Hepatocyte (in vitro differentiated cells): ENCODE results near the gene LIPC. TPM values are rescaled to one million over a fixed set of nuclear protein-coding genes. Genes with fewer than 3 reads are reported as not detected.

Experiments used
- DNase-seq: peaks from one replicate; pipeline ENCODE4 v3.0.0-alpha.2; 2016; ENCODE audit warnings: low spot score
- H2AFZ ChIP-seq: fragments of 200-600 bp; sonication (generic); 2 replicates; pipeline ENCODE4 v1.6.0; 2016; ENCODE audit warnings: antibody characterized with exemption, mild to moderate bottlenecking
- H3K27ac ChIP-seq: fragments of 200-600 bp; sonication (generic); 2 replicates; pipeline ENCODE4 v1.5.1; 2016; ENCODE audit warnings: mild to moderate bottlenecking
- H3K27me3 ChIP-seq: fragments of 200-600 bp; sonication (generic); 2 replicates; pipeline ENCODE4 v1.6.1; 2016
- H3K36me3 ChIP-seq: fragments of 200-600 bp; sonication (generic); replicated peaks from 2 replicates; pipeline ENCODE4 v1.5.1; 2016; ENCODE audit warnings: low read depth; ENCODE audit not compliant: insufficient read depth
- H3K4me1 ChIP-seq: fragments of 200-600 bp; sonication (generic); 2 replicates; pipeline ENCODE4 v1.5.1; 2016; ENCODE audit warnings: mild to moderate bottlenecking, moderate library complexity; ENCODE audit not compliant: insufficient read depth
- H3K4me2 ChIP-seq: fragments of 200-600 bp; sonication (generic); 2 replicates; pipeline ENCODE4 v1.6.0; 2016
- H3K4me3 ChIP-seq: fragments of 200-600 bp; sonication (generic); 2 replicates; pipeline ENCODE4 v1.5.1; 2016; ENCODE audit warnings: mild to moderate bottlenecking
- H3K79me2 ChIP-seq: fragments of 200-600 bp; sonication (generic); 2 replicates; pipeline ENCODE4 v1.6.0; 2017; ENCODE audit warnings: mild to moderate bottlenecking
- H3K9me2 ChIP-seq: fragments of 200-600 bp; sonication (generic); replicated peaks from 2 replicates; pipeline ENCODE4 v1.6.0; 2017; ENCODE audit warnings: mild to moderate bottlenecking; ENCODE audit not compliant: insufficient read depth
- H3K9me3 ChIP-seq: fragments of 200-600 bp; sonication (generic); 2 replicates; pipeline ENCODE4 v1.5.1; 2016; ENCODE audit warnings: low read depth, mild to moderate bottlenecking
- H4K20me1 ChIP-seq: fragments of 200-600 bp; sonication (generic); 2 replicates; pipeline ENCODE4 v1.6.0; 2016; ENCODE audit warnings: mild to moderate bottlenecking; ENCODE audit not compliant: insufficient read depth, poor library complexity, severe bottlenecking
- EZH2 ChIP-seq: fragments of 200-600 bp; sonication (generic); IDR thresholded peaks from 2 replicates; pipeline ENCODE4 v1.6.1; 2016; ENCODE audit warnings: antibody characterized with exemption, mild to moderate bottlenecking, borderline replicate concordance
- EZH2phosphoT487 ChIP-seq: fragments of 200-600 bp; sonication (generic); IDR thresholded peaks from one replicate; pipeline ENCODE4 v1.6.1; 2018; ENCODE audit warnings: antibody characterized with exemption, mild to moderate bottlenecking, low read depth, moderate library complexity; ENCODE audit not compliant: unreplicated experiment, severe bottlenecking
- WGBS: methylation state at CpG from one replicate; pipeline ENCODE4 v1.1.6; 2016; ENCODE audit warnings: low lambda C conversion rate; ENCODE audit errors: missing lambda C conversion rate; 5-methylcytosine and 5-hydroxymethylcytosine counted together
- polyA plus RNA-seq: library from polyadenylated mRNA; unstranded; fragments of >200 nt; fragmentation: Nextera tagmentation; extraction: Ambion mirVana; gene quantifications from 2 replicates; pipeline ENCODE4 v1.2.1, GENCODE V29; 2016
- total RNA-seq: library from RNA; depleted of rRNA; stranded (reverse); fragments of >200 nt; gene quantifications from 2 replicates; pipeline ENCODE4 v1.2.3, GENCODE V29; 2014
- TF ChIP-seq, protein P1 (sequence below): fragments of 200-600 bp; sonication (generic); IDR thresholded peaks from 2 replicates; pipeline ENCODE4 v1.5.1; 2016; ENCODE audit warnings: antibody characterized with exemption, mild to moderate bottlenecking; ENCODE audit not compliant: poor library complexity

Gene LIPC
- total and polyA plus RNA-seq, 2 experiments from 2014 or later = 37.0 to 64.8 TPM

DNA sequence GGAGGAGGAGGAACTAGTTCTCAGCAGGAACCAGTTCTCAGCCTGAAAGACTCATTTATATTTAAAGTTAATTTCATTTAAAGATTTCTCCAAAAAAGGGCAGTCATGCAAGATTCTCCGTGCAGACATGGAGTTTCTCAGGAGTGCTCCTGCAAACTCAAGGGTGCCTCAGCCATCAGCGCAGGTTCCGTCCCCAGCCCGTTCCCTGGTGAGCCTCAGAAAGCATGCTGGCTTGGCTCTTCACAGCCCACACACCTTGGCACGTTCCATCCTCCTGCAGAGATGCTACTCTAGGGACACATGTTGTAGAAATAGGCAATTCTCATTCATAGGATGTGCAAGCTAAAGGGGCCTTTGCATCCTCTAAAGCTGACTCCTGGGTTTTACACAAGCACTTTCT is 123.0 kb downstream of the LIPC start:
- no peaks in the 10 kb centered on the region for H3K9me3 ChIP-seq
- H4K20me1 ChIP-seq = no peaks in the 10 kb centered on the region
- H3K4me3 ChIP-seq = no peak overlapping the region
- no peak overlapping the region for H3K27ac ChIP-seq
- H3K79me2 ChIP-seq = no peaks in the 10 kb centered on the region
- 85% methylated on average over 5 of the region's 5 CpGs for WGBS
- TF ChIP-seq, protein P1, sequence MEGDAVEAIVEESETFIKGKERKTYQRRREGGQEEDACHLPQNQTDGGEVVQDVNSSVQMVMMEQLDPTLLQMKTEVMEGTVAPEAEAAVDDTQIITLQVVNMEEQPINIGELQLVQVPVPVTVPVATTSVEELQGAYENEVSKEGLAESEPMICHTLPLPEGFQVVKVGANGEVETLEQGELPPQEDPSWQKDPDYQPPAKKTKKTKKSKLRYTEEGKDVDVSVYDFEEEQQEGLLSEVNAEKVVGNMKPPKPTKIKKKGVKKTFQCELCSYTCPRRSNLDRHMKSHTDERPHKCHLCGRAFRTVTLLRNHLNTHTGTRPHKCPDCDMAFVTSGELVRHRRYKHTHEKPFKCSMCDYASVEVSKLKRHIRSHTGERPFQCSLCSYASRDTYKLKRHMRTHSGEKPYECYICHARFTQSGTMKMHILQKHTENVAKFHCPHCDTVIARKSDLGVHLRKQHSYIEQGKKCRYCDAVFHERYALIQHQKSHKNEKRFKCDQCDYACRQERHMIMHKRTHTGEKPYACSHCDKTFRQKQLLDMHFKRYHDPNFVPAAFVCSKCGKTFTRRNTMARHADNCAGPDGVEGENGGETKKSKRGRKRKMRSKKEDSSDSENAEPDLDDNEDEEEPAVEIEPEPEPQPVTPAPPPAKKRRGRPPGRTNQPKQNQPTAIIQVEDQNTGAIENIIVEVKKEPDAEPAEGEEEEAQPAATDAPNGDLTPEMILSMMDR = no peak
- TF ChIP-seq EZH2phosphoT487 = no peak
- no peak for TF ChIP-seq EZH2
- DNase-seq = no peak
- H3K27me3 ChIP-seq = no peaks in the 10 kb centered on the region
- H3K9me2 ChIP-seq = no peaks in the 10 kb centered on the region
- H3K4me1 ChIP-seq = peaks cover 19% of the 10 kb centered on the region
- no peak overlapping the region for H3K4me2 ChIP-seq
- no peaks in the 10 kb centered on the region for H3K36me3 ChIP-seq
- H2AFZ ChIP-seq = no peak overlapping the region

DNA sequence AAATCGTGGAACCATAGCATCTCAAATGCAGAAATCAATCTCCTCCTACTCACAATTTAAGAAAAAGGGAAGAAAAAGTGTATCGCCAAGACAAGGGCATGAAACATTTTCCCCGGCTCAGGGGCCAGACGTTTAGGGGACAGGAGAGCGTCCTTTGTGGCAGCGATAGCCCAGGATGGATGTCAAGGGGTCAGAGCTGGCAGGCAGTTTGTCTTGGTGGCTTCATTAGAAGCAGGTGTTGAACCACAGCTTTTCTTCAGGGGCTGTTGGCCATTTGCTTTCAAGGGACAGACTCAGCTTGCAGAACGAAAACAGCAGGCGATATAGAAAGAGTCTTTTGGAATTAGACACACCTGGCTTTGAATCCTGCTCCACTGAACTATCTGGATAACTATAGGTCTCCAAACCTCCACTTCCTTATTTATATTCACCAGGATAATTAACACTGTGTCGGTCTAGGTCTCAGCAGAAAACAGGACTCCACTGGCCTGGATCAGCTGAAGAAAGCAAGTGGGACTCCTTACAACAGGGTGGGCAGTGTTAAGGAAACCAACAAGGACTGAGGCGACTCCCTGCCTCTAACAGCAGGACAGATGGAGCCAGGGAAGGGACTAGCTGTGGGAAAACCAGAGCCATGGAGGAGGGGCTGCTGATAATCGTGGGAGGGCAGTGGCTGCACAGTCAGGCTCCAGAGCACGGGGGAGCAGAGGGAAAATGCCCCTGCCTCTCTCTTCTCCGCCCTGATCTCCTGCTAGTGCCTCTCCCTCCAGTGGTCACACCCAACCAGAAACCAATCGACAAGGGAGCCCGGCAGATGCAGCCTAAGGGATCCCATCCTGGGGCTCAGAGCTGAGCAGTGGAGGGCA is 123.6 kb downstream of the LIPC start:
- WGBS = 64% methylated on average over 15 of the region's 15 CpGs
- Histone ChIP-seq H4K20me1 (no peaks in the 10 kb centered on the region), H3K4me3 (no peak overlapping the region), H3K9me3 (no peaks in the 10 kb centered on the region), H3K36me3 (no peaks in the 10 kb centered on the region), H3K9me2 (no peaks in the 10 kb centered on the region), H3K4me2 (no peak overlapping the region), H3K27ac (no peak overlapping the region), H3K4me1 (peaks cover 18% of the 10 kb centered on the region), H2AFZ (no peak overlapping the region), H3K79me2 (no peaks in the 10 kb centered on the region), H3K27me3 (no peaks in the 10 kb centered on the region)
- DNase-seq = no peak
- TF ChIP-seq EZH2phosphoT487 (no peak), EZH2 (no peak)
- TF ChIP-seq, protein P1 = no peak

DNA sequence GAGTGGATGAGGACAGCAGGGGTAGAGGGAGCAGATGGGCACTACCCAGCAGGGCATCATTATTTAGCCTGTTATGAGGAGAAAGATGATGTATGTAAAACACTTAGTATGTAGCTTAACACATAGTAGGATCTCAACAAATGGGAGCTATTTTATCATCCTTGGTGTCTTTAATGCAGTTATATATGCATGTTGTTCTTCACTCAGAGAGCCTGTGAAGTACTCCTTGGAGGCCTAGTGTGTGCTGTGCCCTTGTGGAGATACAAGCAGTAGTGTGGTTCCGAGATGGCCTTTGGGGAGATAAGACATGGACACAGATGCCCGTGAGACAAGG is 124.2 kb downstream of the LIPC start:
- no peak for DNase-seq
- Histone ChIP-seq H3K36me3 (no peaks in the 10 kb centered on the region), H2AFZ (no peak overlapping the region), H3K27me3 (no peaks in the 10 kb centered on the region), H3K79me2 (no peaks in the 10 kb centered on the region), H3K9me2 (no peaks in the 10 kb centered on the region), H3K4me1 (peaks cover 17% of the 10 kb centered on the region), H3K4me2 (no peak overlapping the region), H3K9me3 (no peaks in the 10 kb centered on the region), H3K27ac (no peak overlapping the region), H4K20me1 (no peaks in the 10 kb centered on the region), H3K4me3 (no peak overlapping the region)
- TF ChIP-seq, protein P1 = no peak
- TF ChIP-seq EZH2phosphoT487 = no peak
- 89% methylated on average over 2 of the region's 2 CpGs for WGBS
